Keratinocyte (primary cell): ENCODE measurements around the gene CNKSR3. TPM values are rescaled to one million over a fixed set of nuclear protein-coding genes. Genes with fewer than 3 reads are reported as not detected.

Experiments
- DNase-seq: peaks from one replicate; pipeline ENCODE4 v3.0.0-alpha.2; 2011; ENCODE audit warnings: low read depth, missing footprints, low spot score
- FAIRE-seq: peaks from 2 replicates; lab custom pipeline; 2011; peaks lifted over from hg19 to GRCh38; lab: Jason Lieb, UNC
- H2AFZ ChIP-seq: 2 replicates; pipeline ENCODE4 v1.6.0; 2012; ENCODE audit warnings: low read length, control low read depth, inconsistent platforms; ENCODE audit not compliant: control insufficient read depth
- H3K27ac ChIP-seq: 2 replicates; pipeline ENCODE4 v1.5.1; 2011; ENCODE audit warnings: low read length; ENCODE audit not compliant: control insufficient read depth, insufficient read depth
- H3K27me3 ChIP-seq: 3 replicates; pipeline ENCODE4 v1.6.0; 2011; ENCODE audit warnings: low read length; ENCODE audit not compliant: control insufficient read depth, insufficient read depth; ENCODE audit errors: extremely low read depth
- H3K36me3 ChIP-seq, 2 experiments: 2 replicates in 1 of 2; 3 replicates in 1 of 2; pipeline ENCODE4 v1.5.1; 2011; ENCODE audit warnings: low read length in 2 of 2, mild to moderate bottlenecking in 1 of 2; ENCODE audit not compliant: control insufficient read depth in 2 of 2, insufficient read depth in 2 of 2; ENCODE audit errors: extremely low read depth in 1 of 2
- H3K4me1 ChIP-seq: 3 replicates; pipeline ENCODE4 v1.5.1; 2011; ENCODE audit warnings: low read length; ENCODE audit not compliant: control insufficient read depth, insufficient read depth; ENCODE audit errors: extremely low read depth
- H3K4me2 ChIP-seq: 3 replicates; pipeline ENCODE4 v1.6.0; 2011; ENCODE audit warnings: low read depth, low read length; ENCODE audit not compliant: control insufficient read depth, insufficient read depth; ENCODE audit errors: extremely low read depth
- H3K4me3 ChIP-seq, 3 experiments: fragments of 200-600 bp in 1 of 3; sonication (generic) in 1 of 3; 2 replicates in 2 of 3; 3 replicates in 1 of 3; pipeline ENCODE4 v1.5.1; 2011 to 2016; ENCODE audit warnings: low read length in 3 of 3, mild to moderate bottlenecking in 3 of 3, control low read depth in 2 of 3, inconsistent platforms in 1 of 3, low read depth in 1 of 3, mixed read lengths in 1 of 3, mixed run types in 1 of 3, moderate library complexity in 1 of 3; ENCODE audit not compliant: control insufficient read depth in 2 of 3, insufficient read depth in 2 of 3; ENCODE audit errors: extremely low read depth in 1 of 3
- H3K79me2 ChIP-seq: 2 replicates; pipeline ENCODE4 v1.6.0; 2012; ENCODE audit warnings: low read length; ENCODE audit not compliant: control insufficient read depth, insufficient read depth
- H3K9ac ChIP-seq: 3 replicates; pipeline ENCODE4 v1.6.0; 2011; ENCODE audit warnings: low read length; ENCODE audit not compliant: control insufficient read depth, insufficient read depth; ENCODE audit errors: extremely low read depth
- H3K9me1 ChIP-seq: 3 replicates; pipeline ENCODE4 v1.6.0; 2011; ENCODE audit warnings: low read length; ENCODE audit not compliant: control insufficient read depth, insufficient read depth; ENCODE audit errors: extremely low read depth
- H3K9me3 ChIP-seq: 2 replicates; pipeline ENCODE4 v1.5.1; 2012; ENCODE audit warnings: low read depth, low read length; ENCODE audit not compliant: control insufficient read depth
- H4K20me1 ChIP-seq: 3 replicates; pipeline ENCODE4 v1.6.0; 2011; ENCODE audit warnings: low read length; ENCODE audit not compliant: control insufficient read depth, insufficient read depth; ENCODE audit errors: extremely low read depth
- EZH2 ChIP-seq: IDR thresholded peaks from one replicate; pipeline ENCODE4 v1.6.1; 2012; ENCODE audit warnings: inconsistent platforms, mild to moderate bottlenecking, low read length, moderate library complexity
- dilution Hi-C: fragments of 300-500 bp; cut with MboI; formaldehyde crosslinking; loops from one replicate; pipeline ENCODE4 v1.7.0; 2020; ENCODE audit warnings: low sequenced_read_pairs; ENCODE audit not compliant: extremely low pct_ligation_motif_present
- polyA plus RNA-seq, 5 experiments: library from polyadenylated mRNA; depleted of rRNA in 3 of 5; stranded (reverse) in 3 of 5; stranded (forward) in 1 of 5; unstranded in 1 of 5; fragments of >200 nt; gene quantifications; 1 replicate in 1 of 5; 2 replicates in 3 of 5; 3 replicates in 1 of 5; pipeline versions ENCODE4 v1.2.1 to v1.2.3, GENCODE V29; 2011 to 2012; ENCODE audit warnings: missing spikeins in 2 of 5, low read depth in 1 of 5, low replicate concordance in 1 of 5
- TF ChIP-seq, protein P1 (sequence below), 3 experiments: IDR thresholded peaks in 1 of 3; conservative IDR thresholded peaks in 1 of 3; optimal IDR thresholded peaks in 1 of 3; 2 replicates in 2 of 3; 3 replicates in 1 of 3; pipeline versions ENCODE3 to v1.5.1; 2011; ENCODE audit warnings: low read length in 3 of 3, mild to moderate bottlenecking in 3 of 3, moderate library complexity in 2 of 3, control low read depth in 1 of 3, inconsistent platforms in 1 of 3; ENCODE audit not compliant: insufficient read depth in 2 of 3; ENCODE audit errors: extremely low read depth in 1 of 3

Gene CNKSR3
- polyA plus RNA-seq, 1 donor (not counting 4 experiments of a cell fraction or from before 2014, with no cell fraction given) = 2.0 TPM

DNA sequence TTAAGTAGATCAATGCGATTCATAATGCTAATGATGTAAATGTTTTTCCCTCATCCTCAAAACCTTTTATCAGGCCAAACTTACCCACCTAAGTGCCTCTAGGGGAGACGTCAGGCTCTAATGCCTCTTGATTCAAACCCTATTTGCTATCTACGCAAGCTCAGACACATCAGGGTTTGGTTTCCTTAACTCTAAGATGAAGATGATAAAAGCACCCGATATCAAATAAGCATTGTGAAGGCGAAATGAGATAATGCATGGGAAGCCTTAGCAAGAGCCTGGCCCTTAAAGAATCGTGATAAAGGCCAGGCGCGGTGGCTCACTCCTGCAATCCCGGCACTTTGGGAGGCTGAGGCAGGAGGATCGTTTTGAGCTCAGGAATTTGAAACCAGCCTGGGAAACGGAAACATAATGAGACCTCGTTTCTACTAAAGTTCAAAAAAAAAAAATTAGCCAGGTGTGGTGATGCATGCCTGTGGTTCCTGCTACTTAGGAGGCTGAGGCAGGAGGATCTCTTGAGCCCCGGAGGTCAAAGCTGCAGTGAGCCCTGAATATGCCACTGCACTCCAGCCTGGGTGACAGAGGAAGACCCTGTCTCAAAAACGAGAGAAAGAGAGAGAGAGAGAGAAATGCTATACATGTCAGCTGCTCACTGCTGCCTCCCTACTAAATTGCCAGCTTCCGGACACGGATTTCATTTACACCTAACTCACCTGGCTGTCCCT lies 13.5 kb downstream of the CNKSR3 start:
- Histone ChIP-seq H3K4me1 (no peaks in the 10 kb centered on the region), H3K9me1 (no peaks in the 10 kb centered on the region), H3K9ac (no peak overlapping the region), H3K79me2 (no peaks in the 10 kb centered on the region), H3K27me3 (no peaks in the 10 kb centered on the region), H3K9me3 (no peaks in the 10 kb centered on the region), H4K20me1 (no peaks in the 10 kb centered on the region), H2AFZ (no peak overlapping the region), H3K27ac (no peak overlapping the region), H3K4me3 (no peak overlapping the region), H3K36me3 (no peaks in the 10 kb centered on the region), H3K4me2 (no peak overlapping the region)
- FAIRE-seq = no peak
- no peak for DNase-seq
- TF ChIP-seq, protein P1, sequence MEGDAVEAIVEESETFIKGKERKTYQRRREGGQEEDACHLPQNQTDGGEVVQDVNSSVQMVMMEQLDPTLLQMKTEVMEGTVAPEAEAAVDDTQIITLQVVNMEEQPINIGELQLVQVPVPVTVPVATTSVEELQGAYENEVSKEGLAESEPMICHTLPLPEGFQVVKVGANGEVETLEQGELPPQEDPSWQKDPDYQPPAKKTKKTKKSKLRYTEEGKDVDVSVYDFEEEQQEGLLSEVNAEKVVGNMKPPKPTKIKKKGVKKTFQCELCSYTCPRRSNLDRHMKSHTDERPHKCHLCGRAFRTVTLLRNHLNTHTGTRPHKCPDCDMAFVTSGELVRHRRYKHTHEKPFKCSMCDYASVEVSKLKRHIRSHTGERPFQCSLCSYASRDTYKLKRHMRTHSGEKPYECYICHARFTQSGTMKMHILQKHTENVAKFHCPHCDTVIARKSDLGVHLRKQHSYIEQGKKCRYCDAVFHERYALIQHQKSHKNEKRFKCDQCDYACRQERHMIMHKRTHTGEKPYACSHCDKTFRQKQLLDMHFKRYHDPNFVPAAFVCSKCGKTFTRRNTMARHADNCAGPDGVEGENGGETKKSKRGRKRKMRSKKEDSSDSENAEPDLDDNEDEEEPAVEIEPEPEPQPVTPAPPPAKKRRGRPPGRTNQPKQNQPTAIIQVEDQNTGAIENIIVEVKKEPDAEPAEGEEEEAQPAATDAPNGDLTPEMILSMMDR (optimal IDR thresholded peaks at IDR 0.05 in 1 of 3, IDR thresholded peaks at IDR 0.05 in 1 of 3, conservative IDR thresholded peaks at IDR 0.05 in 1 of 3; ENCODE audit: extremely low read depth in 1 of 3, insufficient read depth in 2 of 3, low read length in 3 of 3) = no peak
- TF ChIP-seq EZH2 = no peak
- dilution Hi-C loops = no loop called here

DNA sequence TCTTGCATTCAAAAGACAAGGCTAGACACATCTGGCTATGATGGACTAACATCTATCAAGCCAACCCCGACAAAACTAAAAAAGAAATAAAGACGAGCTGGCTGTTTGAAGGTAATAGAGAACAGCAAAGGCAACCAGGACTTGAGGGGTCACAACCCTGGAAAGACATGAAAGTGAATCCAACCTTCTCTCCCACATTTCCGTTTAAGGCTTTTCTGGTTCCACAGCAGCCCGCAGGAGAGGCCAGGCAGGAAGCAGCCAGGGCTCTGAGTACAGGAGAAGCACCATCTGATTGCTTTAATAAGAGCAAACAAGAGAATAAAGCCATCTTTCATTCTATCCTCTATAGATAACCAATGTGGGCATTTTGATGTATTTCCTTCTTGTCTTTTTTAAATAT lies 14.3 kb downstream of the CNKSR3 start:
- H3K27me3 ChIP-seq = no peaks in the 10 kb centered on the region
- no peak overlapping the region for H3K4me3 ChIP-seq
- dilution Hi-C loops = no loop called here

More for the DNA sequence above, 14.3 kb downstream of the CNKSR3 start:
- Histone ChIP-seq H3K27ac (no peak overlapping the region), H3K9ac (no peak overlapping the region), H3K9me1 (no peaks in the 10 kb centered on the region), H3K9me3 (no peaks in the 10 kb centered on the region), H2AFZ (no peak overlapping the region), H3K4me1 (no peaks in the 10 kb centered on the region), H3K36me3 (no peaks in the 10 kb centered on the region), H3K79me2 (no peaks in the 10 kb centered on the region), H3K4me2 (no peak overlapping the region), H4K20me1 (no peaks in the 10 kb centered on the region)
- DNase-seq (no peak), FAIRE-seq (no peak)
- no peak for TF ChIP-seq EZH2
- TF ChIP-seq, protein P1 (optimal IDR thresholded peaks at IDR 0.05 in 1 of 3, IDR thresholded peaks at IDR 0.05 in 1 of 3, conservative IDR thresholded peaks at IDR 0.05 in 1 of 3; ENCODE audit: extremely low read depth in 1 of 3, insufficient read depth in 2 of 3, low read length in 3 of 3) = no peak
